ENCODE data around the gene WNT5B. TPM values are rescaled to one million over a fixed set of nuclear protein-coding genes. Genes with fewer than 3 reads are reported as not detected.

WNT5B gene
- total and polyA plus RNA-seq, 2 of the 4 experiments (the other 2 are of a cell fraction): 83.7 to 102 TPM

DNA sequence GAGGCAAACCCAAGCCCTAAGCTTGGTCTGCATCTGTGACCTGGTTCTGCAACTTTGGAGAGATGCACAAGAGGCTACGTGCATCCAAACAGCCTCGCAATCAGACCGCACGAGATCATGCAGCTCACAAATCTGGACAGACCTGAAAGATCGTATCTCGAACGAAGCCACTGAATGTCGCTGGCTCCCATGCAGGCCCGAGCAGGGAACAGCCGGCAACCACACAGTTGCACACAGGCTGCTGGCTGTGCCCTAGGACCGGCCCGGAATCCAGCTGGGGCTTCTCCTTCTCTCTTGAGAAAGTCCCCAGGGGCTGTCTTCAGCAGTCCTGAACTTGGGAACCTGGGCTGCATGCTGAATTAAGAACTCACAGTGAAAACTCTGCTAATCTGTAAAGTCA, 27.9 kb downstream of the WNT5B start:
- POLR2A ChIA-PET (ENCODE audit: unreplicated experiment): no interaction called here
- dilution Hi-C loops (cut with HindIII; ENCODE audit: low sequenced_read_pairs, unreplicated experiment): no loop called here
- 81% methylated on average over 6 of the region's 12 CpGs; no CpG with 5 or more reads in 1 of the 2 experiments for WGBS, 2 experiments (ENCODE audit: extremely low coverage in 2 of 2, insufficient read length in 1 of 2)

More for the DNA sequence above, 27.9 kb downstream of the WNT5B start:
- H3K27ac ChIP-seq (ENCODE audit: insufficient read depth, low read length): no peak overlapping the region
- H3K4me1 ChIP-seq (ENCODE audit: control insufficient read depth, insufficient read depth, low read length): peaks cover 2% of the 10 kb centered on the region; the same call in 1 of the 2 replicates
- H2BK120ac ChIP-seq (ENCODE audit: low read depth, low read length): no peak overlapping the region
- no peak overlapping the region for H3K4me2 ChIP-seq (ENCODE audit: low read depth, low read length)
- H3K27me3 ChIP-seq (ENCODE audit: control insufficient read depth, insufficient read depth, low read length): no peaks in the 10 kb centered on the region
- no peak overlapping the region for H3K56ac ChIP-seq (ENCODE audit: extremely low read depth, insufficient read depth, low read length)
- no TSS peak for BruUV-seq (replicated peaks)
- H2BK5ac ChIP-seq (ENCODE audit: low read depth, low read length, poor library complexity, severe bottlenecking): no peak overlapping the region
- H3K9me3 ChIP-seq (ENCODE audit: control insufficient read depth, insufficient read depth, low read length): no peaks in the 10 kb centered on the region
- TF ChIP-seq MAFK (IDR thresholded peaks at IDR 0.05; ENCODE audit: low read depth, low read length) (no peak), MXI1 (IDR thresholded peaks at IDR 0.05; ENCODE audit: borderline replicate concordance, low read depth, low read length) (no peak)
- peak overlapping the region; percentile 63 for H2AK9ac ChIP-seq (replicated peaks; ENCODE audit: low read depth, low read length, poor library complexity)
- no peak overlapping the region for H2BK15ac ChIP-seq (ENCODE audit: low read depth, low read length)
- in situ Hi-C loops (cut with MboI; ENCODE audit: low sequenced_read_pairs): loop anchor here (10.0 to 25.0 kb wide), 2 partner anchors 368 to 630 kb away; no protein-coding TSS in a partner anchor
- no peak overlapping the region for H3K4me3 ChIP-seq (ENCODE audit: insufficient read depth, low read depth, low read length)
- ATAC-seq (ENCODE audit: low read depth): no peak
- H2BK20ac ChIP-seq (ENCODE audit: low read depth, low read length): no peak overlapping the region
- H4K5ac ChIP-seq (ENCODE audit: low read depth, low read length): no peak overlapping the region
- no peak overlapping the region for H3K9ac ChIP-seq (ENCODE audit: low read depth, low read length)
- no peak overlapping the region for H3K4ac ChIP-seq (ENCODE audit: low read depth, low read length)
- H3K9me1 ChIP-seq (ENCODE audit: insufficient read depth, low read length): no peaks in the 10 kb centered on the region
- intact Hi-C loops (cut with micrococcal nuclease): no loop called here
- DNase-seq: no peak
- H3K79me1 ChIP-seq (ENCODE audit: low read depth in 1 of 2, low read length in 2 of 2): no peaks in the 10 kb centered on the region
- H4K8ac ChIP-seq (ENCODE audit: low read depth in 2 of 2, low read length in 2 of 2): no peak overlapping the region
- no peak overlapping the region for H3K23ac ChIP-seq (ENCODE audit: low read depth, low read length)
- H4K91ac ChIP-seq (ENCODE audit: insufficient read depth, low read depth, low read length): no peak overlapping the region
- CTCF ChIA-PET: interaction anchor here (3.1 kb wide), 1 partner anchor 134 kb away, joined by 8 read pairs; no protein-coding TSS in a partner anchor
- H3K14ac ChIP-seq (replicated peaks; ENCODE audit: low read depth, low read length): no peak overlapping the region
- no peaks in the 10 kb centered on the region for H3K36me3 ChIP-seq (ENCODE audit: control insufficient read depth, insufficient read depth, low read length)
- H2AFZ ChIP-seq (replicated peaks; ENCODE audit: low read length, poor library complexity): peak overlapping the region; percentile 19
- no peak overlapping the region for H3K18ac ChIP-seq (ENCODE audit: low read depth, low read length)
- peaks cover 10% of the 10 kb centered on the region; the same call in 1 of the 2 replicates for H4K20me1 ChIP-seq (ENCODE audit: insufficient read depth, low read length)
- H2AK5ac ChIP-seq (ENCODE audit: low read depth, low read length): no peak overlapping the region
